CD4-positive, alpha-beta memory T cell (primary cell): ENCODE results near the gene CDH13. TPM values are rescaled to one million over a fixed set of nuclear protein-coding genes. Genes with fewer than 3 reads are reported as not detected.

ENCODE experiments used
- CTCF ChIA-PET: fragments of 350-600 bp; sonication (Branson Sonifier 250); formaldehyde crosslinking; loops from one replicate; lab custom pipeline; 2021; ENCODE audit warnings: inconsistent platforms; ENCODE audit not compliant: partially characterized antibody; lab: Charles Lee
- POLR2A ChIA-PET: fragments of 350-600 bp; sonication (Branson Sonifier 250); formaldehyde crosslinking; loops from one replicate; lab custom pipeline; 2021; ENCODE audit not compliant: partially characterized antibody; lab: Charles Lee
- DNase-seq, 5 donors: peaks; one replicate each; pipeline versions ENCODE4 v3.0.0 to v3.0.0-alpha.2; 2020 to 2022; ENCODE audit warnings: mixed read lengths in 1 of 5
- H3K27ac ChIP-seq: one replicate; pipeline ENCODE4 v1.7.0; 2013; ENCODE audit warnings: low read depth, low read length
- H3K27me3 ChIP-seq: 2 replicates; pipeline ENCODE4 v1.7.0; 2013; ENCODE audit warnings: mild to moderate bottlenecking, low read length, moderate library complexity; ENCODE audit not compliant: insufficient read depth
- H3K36me3 ChIP-seq: 2 replicates; pipeline ENCODE4 v1.7.0; 2013; ENCODE audit warnings: mild to moderate bottlenecking, low read length, moderate library complexity; ENCODE audit not compliant: insufficient read depth
- H3K4me1 ChIP-seq: 2 replicates; pipeline ENCODE4 v1.7.0; 2013; ENCODE audit warnings: mild to moderate bottlenecking, low read length, moderate library complexity; ENCODE audit not compliant: insufficient read depth
- H3K4me3 ChIP-seq, 2 donors: one replicate each; pipeline ENCODE4 v1.7.0; 2013; ENCODE audit warnings: low read length in 2 of 2, mild to moderate bottlenecking in 1 of 2
- H3K9me3 ChIP-seq, 2 donors: one replicate each; pipeline ENCODE4 v1.7.0; 2013; ENCODE audit warnings: low read length in 2 of 2, control low read depth in 1 of 2; ENCODE audit not compliant: control insufficient read depth in 1 of 2
- H3K27ac Mint-ChIP-seq, 7 donors: one replicate each; pipeline ENCODE4 v1.8.0; 2020 to 2021; ENCODE audit warnings: mixed read lengths in 7 of 7, mild to moderate bottlenecking in 6 of 7, inconsistent platforms in 3 of 7, moderate library complexity in 3 of 7
- H3K27me3 Mint-ChIP-seq, 2 donors: one replicate each; pipeline ENCODE4 v1.8.0; 2020 to 2021; ENCODE audit warnings: mixed read lengths in 2 of 2
- H3K36me3 Mint-ChIP-seq, 2 donors: one replicate each; pipeline ENCODE4 v1.8.0; 2020 to 2021; ENCODE audit warnings: mixed read lengths in 2 of 2, inconsistent platforms in 1 of 2, mild to moderate bottlenecking in 1 of 2
- H3K4me1 Mint-ChIP-seq, 4 donors: one replicate each; pipeline ENCODE4 v1.8.0; 2020 to 2021; ENCODE audit warnings: mixed read lengths in 4 of 4, mild to moderate bottlenecking in 1 of 4
- H3K4me3 Mint-ChIP-seq, 8 donors: one replicate each; pipeline ENCODE4 v1.8.0; 2020 to 2021; ENCODE audit warnings: mixed read lengths in 8 of 8, mild to moderate bottlenecking in 7 of 8, moderate library complexity in 6 of 8, inconsistent platforms in 3 of 8
- H3K9me3 Mint-ChIP-seq, 8 donors: one replicate each; pipeline ENCODE4 v1.8.0; 2020 to 2021; ENCODE audit warnings: mixed read lengths in 8 of 8, mild to moderate bottlenecking in 5 of 8, inconsistent platforms in 3 of 8, moderate library complexity in 1 of 8
- intact Hi-C: fragments of 100-400 bp; cut with micrococcal nuclease; formaldehyde crosslinking; loops from one replicate; pipeline ENCODE4 v1.15.1; 2023
- polyA plus RNA-seq, 2 donors: library from polyadenylated mRNA; unstranded; fragments of 300-500 nt; fragmentation: Illumina TruSeq; gene quantifications; one replicate each; pipeline ENCODE4 v1.2.3, GENCODE V29; 2021
- total RNA-seq, 2 experiments: library from RNA; stranded (reverse); gene quantifications; one replicate each; pipeline ENCODE4 v1.2.3, GENCODE V29; 2021

CDH13 gene
- total and polyA plus RNA-seq, 4 experiments from 2014 or later, result not detected

DNA sequence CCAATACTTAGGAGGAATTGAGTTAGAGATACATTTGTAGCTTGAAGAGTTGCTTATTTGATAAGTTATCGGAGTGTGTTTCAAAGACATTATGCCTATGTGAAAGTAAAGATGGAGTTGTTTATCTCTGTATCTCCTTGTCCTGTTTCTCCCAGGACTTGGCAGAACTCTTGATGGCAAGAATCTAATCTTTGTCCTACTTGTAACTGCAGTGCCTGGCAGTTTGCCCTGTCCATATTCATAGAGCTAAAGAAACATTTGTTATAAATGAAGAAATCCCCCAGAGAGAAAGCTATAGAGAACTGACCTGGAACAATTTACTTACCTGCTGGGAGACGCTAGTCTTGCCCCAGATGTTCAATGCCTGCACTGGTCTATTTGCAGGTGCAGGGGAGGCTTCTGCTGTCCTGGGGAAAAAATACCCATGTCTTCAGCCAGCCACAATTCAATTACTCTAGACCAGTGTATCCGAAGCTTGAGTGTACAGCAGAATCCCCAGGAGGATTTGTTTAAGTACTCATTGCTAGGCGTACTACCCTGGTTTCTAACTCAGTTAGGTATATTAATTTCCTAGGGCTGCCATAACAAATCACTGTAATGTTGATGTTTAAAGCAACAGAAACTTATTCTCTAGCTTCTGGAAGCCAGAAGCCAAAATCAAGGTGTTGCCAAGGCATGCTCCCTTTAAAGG lies 771.0 kb downstream of the CDH13 start:
- no peak overlapping the region for H3K27ac Mint-ChIP-seq
- ChIA-PET CTCF (no interaction called here), POLR2A (no interaction called here)
- Histone ChIP-seq H3K36me3 (no peaks in the 10 kb centered on the region), H3K27me3 (no peaks in the 10 kb centered on the region), H3K4me1 (no peaks in the 10 kb centered on the region), H3K27ac (no peak overlapping the region), H3K4me3 (no peak overlapping the region), H3K9me3 (no peaks in the 10 kb centered on the region)
- intact Hi-C loops, result no loop called here
- H3K27me3 Mint-ChIP-seq, result no peaks in the 10 kb centered on the region
- peaks cover 0 to 12% (median 8%) of the 10 kb centered on the region in 8 donors for H3K9me3 Mint-ChIP-seq
- H3K36me3 Mint-ChIP-seq, result no peaks in the 10 kb centered on the region
- no peak overlapping the region for H3K4me3 Mint-ChIP-seq
- DNase-seq, result no peak
- H3K4me1 Mint-ChIP-seq, result no peaks in the 10 kb centered on the region

DNA sequence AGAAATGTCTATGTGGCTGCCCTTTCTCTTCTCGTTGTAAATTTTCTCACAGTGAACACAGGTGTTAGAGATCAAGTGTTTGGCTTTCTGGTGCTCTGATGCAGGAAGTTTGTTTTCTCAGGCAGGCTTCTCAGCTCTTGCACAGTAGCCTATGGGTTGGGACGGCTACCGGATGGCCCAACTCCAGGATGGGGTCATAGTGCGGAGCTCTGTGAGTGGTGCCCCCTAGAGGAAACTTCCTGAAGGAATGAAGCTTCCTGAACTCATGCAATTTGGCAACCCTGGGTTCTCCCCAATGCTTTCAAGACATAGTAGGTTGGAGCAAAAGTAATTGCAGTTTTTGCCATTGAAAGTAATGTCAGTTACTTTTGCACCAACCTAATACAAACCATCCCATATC lies 773.5 kb downstream of the CDH13 start:
- Histone ChIP-seq H3K4me3 (no peak overlapping the region), H3K4me1 (no peaks in the 10 kb centered on the region), H3K27ac (no peak overlapping the region), H3K36me3 (no peaks in the 10 kb centered on the region), H3K27me3 (no peaks in the 10 kb centered on the region), H3K9me3 (no peaks in the 10 kb centered on the region)
- Mint-ChIP-seq H3K4me1 (no peaks in the 10 kb centered on the region), H3K4me3 (no peak overlapping the region), H3K27me3 (no peaks in the 10 kb centered on the region), H3K9me3 (peaks cover 0 to 9% (median 3%) of the 10 kb centered on the region in 8 donors), H3K36me3 (no peaks in the 10 kb centered on the region), H3K27ac (no peak overlapping the region)
- DNase-seq, result no peak
- POLR2A ChIA-PET, result no interaction called here
- intact Hi-C loops, result no loop called here
- CTCF ChIA-PET, result no interaction called here

GRCh38 chr16:83402160-83402814 lies 775.5 kb downstream of the CDH13 start:
- H3K27ac Mint-ChIP-seq, result no peak overlapping the region
- CTCF ChIA-PET, result interaction anchor here (1.3 kb wide), 1 partner anchor 15 kb away, joined by 4 read pairs; no protein-coding TSS in a partner anchor

DNA sequence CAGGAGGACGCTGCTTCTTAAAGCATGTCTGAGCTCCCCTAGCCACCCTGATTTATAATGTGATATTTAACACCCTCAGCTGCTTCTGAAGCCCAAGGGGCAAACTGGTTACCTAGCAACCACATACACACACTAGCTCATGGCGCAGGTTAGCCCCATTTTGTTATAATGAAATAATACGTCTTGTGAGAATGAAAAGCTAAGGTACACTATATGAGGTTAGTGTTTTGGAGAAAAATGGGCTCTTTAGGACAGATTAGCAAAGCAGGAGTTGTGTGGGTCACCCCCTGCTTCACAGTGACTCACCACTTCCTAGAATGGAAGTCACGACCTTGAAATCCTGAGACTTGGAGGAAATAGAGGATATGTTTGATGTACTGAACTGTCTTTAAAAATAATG lies 776.2 kb downstream of the CDH13 start:
- Histone ChIP-seq H3K9me3 (no peaks in the 10 kb centered on the region), H3K4me3 (no peak overlapping the region), H3K27ac (no peak overlapping the region), H3K27me3 (no peaks in the 10 kb centered on the region), H3K36me3 (no peaks in the 10 kb centered on the region), H3K4me1 (no peaks in the 10 kb centered on the region)
- H3K27ac Mint-ChIP-seq, result no peak overlapping the region
- H3K27me3 Mint-ChIP-seq, result no peaks in the 10 kb centered on the region
- ChIA-PET POLR2A (no interaction called here), CTCF (interaction anchor here (1.3 kb wide), 1 partner anchor 15 kb away, joined by 4 read pairs; no protein-coding TSS in a partner anchor)
- peaks cover 0 to 5% (median under 1%) of the 10 kb centered on the region in 8 donors for H3K9me3 Mint-ChIP-seq
- intact Hi-C loops, result no loop called here
- no peak overlapping the region for H3K4me3 Mint-ChIP-seq
- H3K36me3 Mint-ChIP-seq, result no peaks in the 10 kb centered on the region
- H3K4me1 Mint-ChIP-seq, result no peaks in the 10 kb centered on the region
- no peak for DNase-seq

More at GRCh38 chr16:83402160-83402814, 775.5 kb downstream of the CDH13 start:
- POLR2A ChIA-PET, result no interaction called here
- Histone ChIP-seq H3K27ac (no peak overlapping the region), H3K36me3 (no peaks in the 10 kb centered on the region), H3K27me3 (no peaks in the 10 kb centered on the region), H3K4me1 (no peaks in the 10 kb centered on the region), H3K9me3 (no peaks in the 10 kb centered on the region), H3K4me3 (no peak overlapping the region)
- Mint-ChIP-seq H3K9me3 (peaks cover 0 to 5% (median under 1%) of the 10 kb centered on the region in 8 donors), H3K36me3 (no peaks in the 10 kb centered on the region), H3K4me3 (no peak overlapping the region), H3K4me1 (no peaks in the 10 kb centered on the region), H3K27me3 (no peaks in the 10 kb centered on the region)
- no peak for DNase-seq
- intact Hi-C loops, result no loop called here

- POLR2A ChIA-PET, result no interaction called here
These were observed 777.0 kb downstream of the CDH13 start for GRCh38 chr16:83403761-83404160.

GRCh38 chr16:83404261-83404660 lies 777.5 kb downstream of the CDH13 start:
- H3K9me3 Mint-ChIP-seq, result peaks cover 0 to 6% (median 2%) of the 10 kb centered on the region in 8 donors
- H3K27me3 Mint-ChIP-seq, result no peaks in the 10 kb centered on the region
- no peaks in the 10 kb centered on the region for H3K36me3 Mint-ChIP-seq
- Histone ChIP-seq H3K4me1 (no peaks in the 10 kb centered on the region), H3K27me3 (no peaks in the 10 kb centered on the region), H3K27ac (no peak overlapping the region), H3K9me3 (no peaks in the 10 kb centered on the region), H3K4me3 (no peak overlapping the region), H3K36me3 (no peaks in the 10 kb centered on the region)
- intact Hi-C loops, result no loop called here
- POLR2A ChIA-PET, result no interaction called here
- H3K4me3 Mint-ChIP-seq, result no peak overlapping the region
- CTCF ChIA-PET, result no interaction called here
- H3K4me1 Mint-ChIP-seq, result no peaks in the 10 kb centered on the region
- no peak overlapping the region for H3K27ac Mint-ChIP-seq
- no peak for DNase-seq

More at GRCh38 chr16:83403761-83404160, 777.0 kb downstream of the CDH13 start:
- CTCF ChIA-PET, result no interaction called here
- intact Hi-C loops, result no loop called here
- Histone ChIP-seq H3K9me3 (no peaks in the 10 kb centered on the region), H3K27ac (no peak overlapping the region), H3K36me3 (no peaks in the 10 kb centered on the region), H3K27me3 (no peaks in the 10 kb centered on the region), H3K4me1 (no peaks in the 10 kb centered on the region), H3K4me3 (no peak overlapping the region)
- H3K4me1 Mint-ChIP-seq, result no peaks in the 10 kb centered on the region
- no peak overlapping the region for H3K27ac Mint-ChIP-seq
- no peaks in the 10 kb centered on the region for H3K27me3 Mint-ChIP-seq
- H3K9me3 Mint-ChIP-seq, result peaks cover 0 to 5% (median 2%) of the 10 kb centered on the region in 8 donors
- no peaks in the 10 kb centered on the region for H3K36me3 Mint-ChIP-seq
- no peak for DNase-seq
- no peak overlapping the region for H3K4me3 Mint-ChIP-seq

- Mint-ChIP-seq H3K36me3 (no peaks in the 10 kb centered on the region), H3K4me3 (no peak overlapping the region), H3K4me1 (no peaks in the 10 kb centered on the region), H3K27ac (no peak overlapping the region), H3K27me3 (no peaks in the 10 kb centered on the region), H3K9me3 (peaks cover 0 to 10% (median under 1%) of the 10 kb centered on the region in 8 donors)
- H3K27ac ChIP-seq, result no peak overlapping the region
- POLR2A ChIA-PET, result no interaction called here
- intact Hi-C loops, result no loop called here
- CTCF ChIA-PET, result no interaction called here
- no peaks in the 10 kb centered on the region for H3K27me3 ChIP-seq
- H3K4me3 ChIP-seq, result no peak overlapping the region
- H3K9me3 ChIP-seq, result no peaks in the 10 kb centered on the region
- DNase-seq, result no peak
- H3K4me1 ChIP-seq, result no peaks in the 10 kb centered on the region
- no peaks in the 10 kb centered on the region for H3K36me3 ChIP-seq
These were observed 781.2 kb downstream of the CDH13 start for GRCh38 chr16:83407928-83408327.
